NCI-H2081 (cell line): ENCODE results near the gene APOA4.

Source experiments
- DNase-seq, 2 experiments: peaks; one replicate each; lab custom pipeline; 2025; lab: John Stamatoyannopoulos, UW

The APOA4 gene

DNA sequence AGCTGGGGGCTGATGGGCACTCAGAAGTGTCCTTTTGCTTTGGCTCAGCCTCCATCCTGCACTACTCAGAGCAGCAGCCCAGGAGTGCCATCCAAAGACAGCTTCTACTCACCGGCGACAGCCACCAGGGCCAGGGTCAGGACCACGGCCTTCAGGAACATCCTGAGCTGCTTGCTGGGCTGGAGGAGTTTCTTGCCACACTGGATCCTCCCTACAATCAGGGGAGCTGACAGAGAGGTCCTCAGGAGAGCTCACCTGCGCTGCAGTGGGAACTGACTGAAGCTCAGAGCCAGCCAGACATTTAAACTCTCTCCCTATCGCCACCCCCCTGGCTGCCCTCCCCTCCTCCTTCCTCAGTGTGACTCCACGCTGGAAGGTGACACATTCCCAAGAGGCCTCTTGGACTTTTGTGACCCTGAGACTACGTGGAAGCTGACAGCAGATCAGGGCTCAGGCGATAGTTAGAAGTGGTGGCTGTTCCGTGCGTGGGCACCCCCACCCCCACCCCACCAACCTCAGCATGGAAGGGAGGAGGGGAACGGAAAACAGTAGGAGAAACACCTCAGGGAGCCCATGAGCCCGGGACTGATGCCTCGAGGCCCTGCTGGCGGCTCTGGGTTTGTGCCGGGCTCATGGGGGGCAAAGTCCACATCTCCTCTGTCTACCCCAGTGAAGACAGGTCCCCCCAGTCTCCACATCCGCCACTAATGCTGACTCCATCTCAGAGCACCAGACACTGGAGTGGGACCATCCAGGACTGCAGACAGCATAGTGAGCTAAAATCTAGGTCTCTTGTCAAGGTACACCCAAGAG, at the start of gene APOA4:
Gene APOA4, minus strand, starts transcription at position 274 of the 813 bp plus-strand sequence. Its CDS starts 113 bp downstream, at position 161.
- no peak for DNase-seq

DNA sequence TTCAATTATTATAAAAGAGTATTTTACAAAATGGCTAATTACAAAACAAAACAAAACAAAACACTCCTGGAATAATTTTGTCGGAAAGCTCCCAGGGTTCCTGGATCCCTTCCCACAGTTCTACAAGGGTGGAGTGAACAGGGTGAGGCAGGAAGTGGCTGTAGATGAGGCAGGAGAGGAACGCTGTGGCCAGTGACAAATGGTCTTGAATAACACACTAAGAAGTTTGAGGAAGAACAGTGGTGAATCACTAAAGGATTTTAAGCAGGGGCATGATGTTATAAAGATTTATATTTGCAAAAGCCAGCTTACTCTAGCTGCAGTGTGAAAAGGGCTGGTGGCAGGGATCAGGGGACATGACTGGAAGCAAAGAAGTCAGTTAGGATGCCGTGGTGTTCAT, 48.1 kb upstream of the APOA4 start:
- DNase-seq, result no peak

GRCh38 chr11:116870054-116870453, 47.0 kb upstream of the APOA4 start:
- DNase-seq, result no peak

- DNase-seq, result no peak
These were observed 46.5 kb upstream of the APOA4 start for GRCh38 chr11:116869610-116870009.

- DNase-seq, result no peak
These were observed 45.0 kb upstream of the APOA4 start for GRCh38 chr11:116868066-116868465.

DNA sequence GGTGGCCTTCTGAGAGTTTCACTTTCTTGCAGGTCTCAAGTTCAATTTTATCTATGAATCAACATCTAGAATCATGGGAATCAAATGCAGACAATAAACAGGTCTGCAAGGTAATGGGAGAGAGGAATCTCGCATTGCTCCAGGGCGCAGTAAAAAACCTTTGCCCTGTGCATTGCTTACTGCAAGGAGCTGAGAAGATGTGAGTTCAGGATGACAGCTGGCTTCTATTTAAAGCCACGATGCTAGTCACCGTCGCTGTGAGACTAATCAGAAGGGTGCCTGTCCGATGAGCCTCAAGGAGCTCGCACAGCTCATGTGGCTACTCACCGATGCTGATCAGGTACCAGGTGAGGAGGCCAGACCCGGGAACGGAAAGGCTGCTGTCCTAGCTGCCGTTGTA, 44.5 kb upstream of the APOA4 start:
- DNase-seq, result no peak

- DNase-seq, result no peak
These were observed 43.8 kb upstream of the APOA4 start for GRCh38 chr11:116866804-116867455.

GRCh38 chr11:116865696-116866095, 42.6 kb upstream of the APOA4 start:
- no peak for DNase-seq

- DNase-seq, result no peak
These were observed 41.4 kb upstream of the APOA4 start for GRCh38 chr11:116864531-116864930.

GRCh38 chr11:116862951-116863350, 39.8 kb upstream of the APOA4 start:
- no peak for DNase-seq

DNA sequence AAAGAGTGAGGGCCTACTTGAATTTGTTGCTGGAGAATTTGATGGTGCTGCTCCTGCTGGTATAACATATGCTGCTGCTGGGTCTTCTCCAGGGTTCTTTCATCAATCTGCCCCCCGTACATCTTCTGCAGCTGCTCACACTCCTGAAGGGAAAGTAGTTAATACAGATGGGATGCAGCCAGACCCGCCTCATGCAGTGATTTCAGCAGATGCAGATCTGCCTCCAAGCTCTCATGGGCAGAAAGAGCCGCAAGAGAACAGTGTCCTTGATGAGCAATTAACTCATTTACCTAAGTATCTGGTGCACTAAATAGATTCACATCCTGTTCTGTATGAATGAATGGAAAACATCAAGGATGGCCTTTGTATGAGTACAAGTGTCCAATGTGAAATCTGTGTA, 39.1 kb upstream of the APOA4 start:
- DNase-seq, result no peak

DNA sequence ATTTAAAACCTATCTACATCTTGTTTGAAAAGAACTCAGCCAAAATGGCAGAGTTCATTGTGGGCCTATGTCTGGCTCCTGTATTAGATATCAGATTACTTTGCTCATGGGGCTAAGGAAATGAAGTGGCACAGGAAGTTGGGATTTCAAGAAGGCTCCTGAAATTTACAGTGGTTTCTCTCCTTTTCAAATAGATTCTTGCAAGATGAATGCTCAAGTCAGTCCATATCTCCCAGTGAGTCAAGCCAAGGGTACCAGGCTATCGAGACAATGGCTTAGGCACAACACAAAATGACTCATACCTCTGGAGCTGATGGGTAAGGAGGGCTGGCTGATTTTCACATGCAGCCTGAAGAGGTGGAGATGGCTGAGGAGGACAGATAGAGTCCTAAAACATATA, 38.4 kb upstream of the APOA4 start:
- no peak for DNase-seq

DNA sequence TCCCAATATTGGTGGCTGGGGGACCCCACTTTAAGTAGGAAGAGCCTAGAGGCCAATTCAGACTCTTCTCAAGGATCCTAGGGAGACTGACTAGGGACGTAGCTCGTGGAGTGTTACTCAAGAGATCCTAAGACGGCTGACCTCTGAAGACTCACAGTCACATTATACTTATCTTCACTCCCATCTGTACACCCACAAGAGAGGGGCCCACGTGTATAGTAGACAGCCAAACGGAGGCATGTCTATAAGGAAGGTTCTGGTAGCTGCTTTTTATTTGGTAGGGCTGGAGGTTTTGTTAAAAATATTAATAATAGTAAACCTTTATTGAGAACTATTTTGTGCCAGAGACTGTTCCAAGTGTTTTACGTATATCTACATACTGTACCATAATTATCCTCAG, 37.2 kb upstream of the APOA4 start:
- no peak for DNase-seq

DNA sequence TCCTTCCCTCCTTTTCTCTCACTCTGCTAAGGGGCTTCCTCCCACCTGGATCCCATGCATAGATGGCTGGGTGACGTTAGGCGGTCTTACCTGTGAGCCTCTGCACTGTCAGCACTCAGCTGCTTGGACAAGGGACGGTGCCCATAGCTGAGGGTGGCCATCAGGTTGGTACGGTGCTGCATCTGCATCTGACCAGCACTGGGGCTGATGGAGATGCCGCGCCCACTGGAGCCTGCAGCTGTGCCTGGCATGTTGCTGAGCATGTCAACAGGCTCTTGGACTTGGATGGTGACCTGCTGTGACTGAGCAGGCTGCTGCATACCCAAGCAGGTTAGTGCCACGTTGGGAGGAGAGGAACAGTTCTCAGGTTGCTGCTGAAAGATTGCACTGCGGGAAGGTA, 36.1 kb upstream of the APOA4 start:
- DNase-seq, result no peak

- no peak for DNase-seq
These were observed 34.8 kb upstream of the APOA4 start for GRCh38 chr11:116857936-116858335.

GRCh38 chr11:116857316-116857715, 34.2 kb upstream of the APOA4 start:
- DNase-seq, result no peak

DNA sequence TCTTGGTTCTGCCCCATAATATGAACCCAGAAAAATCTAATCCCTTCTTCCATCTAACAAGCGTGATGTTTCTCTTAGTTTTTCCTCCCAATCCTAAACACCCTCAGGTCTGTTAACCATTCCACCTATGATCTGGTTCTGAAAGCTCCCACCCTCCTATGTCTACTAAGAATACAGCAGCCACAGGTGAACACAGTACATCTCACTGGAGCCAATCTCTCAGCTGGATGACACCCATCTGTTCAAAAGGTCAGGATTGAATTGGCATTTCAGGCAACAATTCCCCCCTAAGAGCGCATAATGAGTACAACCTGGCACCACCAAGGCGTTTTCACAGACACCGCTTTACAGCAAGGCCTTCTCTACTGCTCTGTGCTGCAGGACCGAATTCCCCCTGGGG, 33.3 kb upstream of the APOA4 start:
- no peak for DNase-seq

DNA sequence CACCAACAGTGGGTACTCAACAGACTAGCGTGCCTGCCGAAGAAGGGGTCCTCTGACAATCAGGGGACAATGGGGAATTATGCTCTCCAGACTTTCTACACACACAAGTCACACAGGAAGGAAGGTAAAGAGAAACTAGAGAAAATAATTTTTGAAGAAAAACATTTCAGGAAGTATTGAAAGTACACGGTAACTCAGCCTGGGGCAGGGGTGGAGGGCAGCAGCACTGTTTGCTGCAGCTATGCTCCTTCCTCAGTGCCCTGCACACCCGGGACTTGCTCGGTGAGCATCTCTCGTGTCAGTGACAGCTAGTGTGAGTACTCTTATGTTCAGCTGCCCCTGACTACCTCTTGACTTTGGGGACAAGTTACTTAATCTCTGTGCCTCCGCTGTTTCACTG, 32.3 kb upstream of the APOA4 start:
- DNase-seq, result no peak

DNA sequence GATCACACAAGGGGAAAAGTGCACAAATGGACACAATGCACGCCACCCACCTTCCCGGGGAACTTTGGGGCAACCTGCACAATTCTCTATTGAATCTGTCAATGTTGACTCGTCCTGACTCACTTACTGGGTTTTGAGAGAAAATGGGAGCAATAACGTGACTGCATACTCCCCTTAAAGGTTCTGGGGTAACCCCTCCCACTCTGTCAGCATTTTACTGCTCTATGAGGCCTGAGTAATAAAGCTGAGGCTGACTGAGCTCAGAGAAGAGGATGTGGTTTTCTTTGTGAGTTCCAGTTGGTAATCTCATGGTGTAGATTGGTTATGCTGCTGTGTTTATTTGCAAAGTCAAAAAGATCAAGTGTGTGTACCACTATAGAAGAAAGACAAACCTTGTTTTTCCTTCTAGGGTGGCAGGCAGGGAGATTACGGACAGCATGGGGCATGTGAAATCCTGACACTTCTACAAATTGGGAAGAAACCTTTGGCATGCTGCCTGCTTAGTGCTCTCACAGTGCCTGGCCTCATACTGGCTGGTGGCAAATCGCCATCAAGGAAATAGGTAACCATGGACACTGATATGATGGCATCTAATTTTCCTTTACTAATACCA, 30.5 kb upstream of the APOA4 start:
- DNase-seq, result peak in 1 of 2 experiments; percentile 34

- no peak for DNase-seq
These were observed 29.3 kb upstream of the APOA4 start for GRCh38 chr11:116852261-116853031.

DNA sequence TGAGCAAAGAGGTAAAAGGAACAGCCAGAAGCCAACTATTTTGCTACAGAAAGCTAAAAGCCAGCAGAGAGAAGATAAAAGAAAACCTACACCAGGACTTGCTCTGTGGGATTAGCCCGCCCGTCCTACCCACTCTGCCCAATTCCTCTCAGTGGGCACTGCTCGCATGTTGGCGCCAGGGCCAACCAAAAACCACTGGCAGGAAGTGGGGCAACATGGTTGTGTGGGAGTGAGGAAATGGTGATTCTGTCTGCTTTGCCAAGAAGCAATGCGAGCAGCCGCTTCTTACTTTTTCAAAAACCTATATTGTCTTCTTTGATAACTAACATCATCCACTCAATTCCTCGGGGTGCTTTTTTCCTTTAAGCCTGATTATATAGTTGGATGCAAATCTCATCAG, 28.5 kb upstream of the APOA4 start:
- DNase-seq, result no peak

DNA sequence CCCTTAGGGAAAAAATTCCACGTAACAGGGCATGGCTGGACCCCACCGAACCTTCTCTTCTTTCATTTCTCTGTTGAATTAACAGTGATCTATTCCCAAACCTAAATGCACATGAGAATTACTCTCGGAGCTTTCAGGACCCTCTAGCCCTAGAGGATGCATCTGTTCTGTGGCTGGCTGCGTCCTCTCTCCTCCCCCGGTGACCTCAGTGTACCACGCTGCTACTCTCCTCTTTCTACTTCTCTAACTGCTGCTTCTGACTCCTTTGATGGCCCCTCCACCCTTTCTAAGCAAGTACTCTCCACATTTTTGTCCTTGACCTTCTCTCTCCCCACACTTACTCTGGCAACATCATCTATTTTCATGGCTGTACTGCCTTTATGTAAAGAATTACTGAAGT, 26.4 kb upstream of the APOA4 start:
- DNase-seq, result no peak
